HUDEP-2 (cell line): ENCODE results near the gene NHSL1.

Experiments used
- DNase-seq, 76 experiments: peaks; one replicate each; lab custom pipeline; 2025; ENCODE audit not compliant: unreplicated experiment in 76 of 76; lab: John Stamatoyannopoulos, UW

Gene NHSL1

GRCh38 chr6:138498629-138499302 is 528 bp downstream of the NHSL1 start:
- DNase-seq: no peak

GRCh38 chr6:138497286-138497685 is 2.0 kb downstream of the NHSL1 start:
- DNase-seq: no peak

GRCh38 chr6:138494312-138494711 is 5.0 kb downstream of the NHSL1 start:
- DNase-seq: no peak

- no peak for DNase-seq
Observed at GRCh38 chr6:138493413-138493812, 5.9 kb downstream of the NHSL1 start.

- no peak for DNase-seq
Observed at GRCh38 chr6:138492871-138493270, 6.4 kb downstream of the NHSL1 start.

GRCh38 chr6:138492113-138492512 is 7.2 kb downstream of the NHSL1 start:
- DNase-seq: no peak

GRCh38 chr6:138491017-138491416 is 8.3 kb downstream of the NHSL1 start:
- no peak for DNase-seq

GRCh38 chr6:138489846-138490245 is 9.4 kb downstream of the NHSL1 start:
- no peak for DNase-seq

GRCh38 chr6:138487102-138487604 is 12.1 kb downstream of the NHSL1 start:
- DNase-seq: no peak

GRCh38 chr6:138486249-138487101 is 12.8 kb downstream of the NHSL1 start:
- no peak for DNase-seq

GRCh38 chr6:138485586-138486248 is 13.6 kb downstream of the NHSL1 start:
- no peak for DNase-seq

- DNase-seq: no peak
Observed at GRCh38 chr6:138485005-138485545, 14.2 kb downstream of the NHSL1 start.

GRCh38 chr6:138484018-138484731 is 15.1 kb downstream of the NHSL1 start:
- DNase-seq: no peak

- DNase-seq: no peak
Observed at GRCh38 chr6:138482816-138483215, 16.5 kb downstream of the NHSL1 start.

- no peak for DNase-seq
Observed at GRCh38 chr6:138480279-138480949, 18.9 kb downstream of the NHSL1 start.

GRCh38 chr6:138477913-138478539 is 21.3 kb downstream of the NHSL1 start:
- DNase-seq: no peak

- no peak for DNase-seq
Observed at GRCh38 chr6:138476116-138476515, 23.2 kb downstream of the NHSL1 start.

- DNase-seq: no peak
Observed at GRCh38 chr6:138473144-138473543, 26.1 kb downstream of the NHSL1 start.

GRCh38 chr6:138468320-138469015 is 30.8 kb downstream of the NHSL1 start:
- no peak for DNase-seq
